ENCODE measurements around the gene SEC31B.

The SEC31B gene

GRCh38 chr10:100442548-100442947 lies 77.1 kb downstream of the SEC31B start:
- FAIRE-seq, result no peak

DNA sequence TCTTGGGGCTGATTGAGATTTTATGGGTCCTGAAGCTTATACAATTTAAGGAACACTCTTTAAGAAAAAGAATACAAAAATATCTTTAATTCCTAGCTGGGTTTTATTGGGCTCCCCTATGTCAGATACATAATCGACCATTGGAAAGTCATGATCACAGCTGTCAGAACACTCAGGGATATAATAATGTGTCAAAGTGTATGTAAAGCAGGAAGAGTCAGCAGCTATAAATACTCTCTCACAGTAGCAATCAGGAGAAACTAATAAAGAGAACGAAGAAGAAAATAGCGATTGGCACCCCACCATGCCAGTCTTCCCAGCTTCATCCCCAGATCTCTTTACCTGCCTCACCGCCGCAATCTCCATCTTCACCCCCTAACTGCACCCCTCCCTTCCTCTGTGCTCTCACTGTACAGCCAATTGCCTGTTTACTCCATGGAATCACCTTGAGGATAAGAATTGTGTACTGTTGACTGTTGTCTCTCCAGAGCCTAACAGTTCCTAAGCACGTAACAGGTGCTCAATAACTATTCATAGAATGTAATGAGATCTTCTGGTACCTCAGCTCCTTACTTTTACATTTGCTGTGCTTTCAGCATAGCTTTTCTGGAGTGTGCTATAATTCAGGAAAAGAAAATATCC lies 80.9 kb downstream of the SEC31B start:
- no peak for FAIRE-seq

Measured in endometrium (tissue), 2 donors.